ENCODE measurements around the gene PTGR2. TPM values are rescaled to one million over a fixed set of nuclear protein-coding genes. Genes with fewer than 3 reads are reported as not detected.
A peak's percentile ranks its signal among the peaks of the same experiment; 100 is the strongest.
"Not testable (repeated sequence)": the region's sequence is repeated elsewhere in the genome, so short reads cannot be mapped to it uniquely, and the experiment has no call there.

Gene PTGR2
- polyA plus RNA-seq, 4 donors: 23.1 to 34.0 (median 30.2) TPM

DNA sequence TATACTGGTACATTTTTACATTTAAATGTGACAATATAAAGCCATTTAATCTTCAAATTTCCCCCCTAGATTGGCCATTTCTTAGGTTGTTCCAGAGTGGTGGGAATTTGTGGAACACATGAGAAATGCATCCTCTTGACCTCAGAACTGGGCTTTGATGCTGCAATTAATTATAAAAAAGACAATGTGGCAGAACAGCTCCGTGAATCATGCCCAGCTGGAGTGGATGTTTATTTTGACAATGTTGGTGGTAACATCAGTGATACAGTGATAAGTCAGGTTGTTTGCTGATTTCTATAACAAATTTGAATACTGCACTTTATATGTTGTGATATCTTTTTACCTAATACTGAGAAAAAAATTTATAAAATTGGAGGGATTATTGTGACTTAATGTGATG, 27.4 kb downstream of the PTGR2 start:
- DNase-seq (ENCODE audit: low read depth in 4 of 4, low spot score in 3 of 4): no peak

DNA sequence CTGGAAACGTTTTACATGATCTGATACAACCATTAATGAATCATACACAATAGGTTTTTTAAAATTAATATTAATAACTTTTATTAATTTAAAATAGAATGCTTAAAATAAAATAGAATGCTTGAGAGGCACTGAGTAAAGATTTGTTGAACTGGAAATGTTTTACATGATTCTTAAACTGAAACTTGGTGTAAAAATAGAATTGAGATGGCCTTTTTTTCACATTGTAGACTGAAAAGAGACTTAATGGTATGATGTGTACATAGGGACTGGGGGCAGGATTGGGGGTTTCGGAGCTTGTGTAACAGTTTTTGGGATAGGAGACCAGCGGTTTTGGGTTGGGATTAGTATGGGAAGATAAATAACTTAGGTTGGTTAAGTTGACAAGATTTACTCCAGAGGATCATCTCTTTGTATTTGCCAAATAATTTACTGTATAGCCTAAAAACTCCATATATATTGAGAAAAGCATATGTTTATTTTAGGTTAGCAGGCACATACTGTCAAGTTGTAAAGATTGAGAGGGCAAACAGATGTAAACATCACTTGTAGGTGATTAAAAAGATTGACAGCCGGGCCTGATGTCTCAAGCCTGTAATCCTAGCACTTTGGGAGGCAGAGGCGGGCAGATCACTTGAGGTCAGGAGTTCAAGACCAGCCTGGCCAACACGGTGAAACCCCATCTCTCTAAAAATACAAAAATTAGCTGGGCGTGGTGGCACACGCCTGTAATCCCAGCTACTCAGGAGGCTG, 33.0 kb downstream of the PTGR2 start:
- no peak for DNase-seq (ENCODE audit: low read depth in 4 of 4, low spot score in 3 of 4)

DNA sequence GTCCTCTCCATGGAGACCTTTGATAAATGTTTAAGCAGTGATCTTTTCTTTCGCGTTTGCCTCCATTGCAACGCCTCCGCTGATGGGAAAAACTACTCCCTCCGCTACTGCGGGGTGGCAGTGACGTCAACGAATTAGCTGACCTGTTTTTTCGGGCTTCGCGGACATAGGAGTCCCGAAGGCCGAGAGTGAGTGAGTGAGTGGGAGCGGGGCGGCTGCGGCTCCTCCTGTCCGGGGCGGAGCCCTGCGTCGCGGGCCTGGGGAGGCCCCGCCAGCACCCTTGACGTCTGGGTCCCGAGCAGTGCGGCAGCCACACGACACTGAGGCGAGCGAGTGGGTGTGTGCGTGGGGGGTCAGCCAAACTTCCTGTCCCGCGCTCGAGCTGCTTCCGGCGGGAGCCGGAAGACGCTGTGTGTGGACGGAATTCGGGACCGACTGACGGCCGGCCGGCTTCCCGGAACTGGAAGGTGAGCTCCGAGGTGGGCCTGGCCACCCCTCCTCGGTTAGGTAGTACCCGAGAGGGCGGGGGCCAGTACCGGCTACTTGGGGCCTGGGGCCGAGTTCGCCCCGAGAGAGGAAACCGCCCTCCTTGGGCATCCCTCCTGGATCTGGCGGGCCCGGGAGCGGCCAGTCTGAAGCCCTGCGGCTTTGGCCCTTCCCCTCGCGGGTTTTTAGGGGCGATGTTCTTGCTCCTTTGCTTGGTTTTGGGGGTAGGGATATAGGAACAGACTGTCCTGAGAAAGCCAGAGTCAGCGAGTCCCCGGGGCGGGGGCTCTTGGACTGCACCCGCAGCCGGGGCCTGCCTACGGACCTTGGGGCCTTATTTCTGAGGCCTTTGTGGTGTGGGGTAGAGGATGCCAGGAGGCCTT, 35.1 kb downstream of the PTGR2 start, which contains the start of gene ZNF410:
Gene ZNF410, plus strand, starts transcription at position 411 of the 869 bp plus-strand sequence. CDS start 5,317 bp downstream, outside the sequence.
- peak; percentile 86 to 88 (median 87) for DNase-seq (ENCODE audit: low read depth in 4 of 4, low spot score in 3 of 4)

DNA sequence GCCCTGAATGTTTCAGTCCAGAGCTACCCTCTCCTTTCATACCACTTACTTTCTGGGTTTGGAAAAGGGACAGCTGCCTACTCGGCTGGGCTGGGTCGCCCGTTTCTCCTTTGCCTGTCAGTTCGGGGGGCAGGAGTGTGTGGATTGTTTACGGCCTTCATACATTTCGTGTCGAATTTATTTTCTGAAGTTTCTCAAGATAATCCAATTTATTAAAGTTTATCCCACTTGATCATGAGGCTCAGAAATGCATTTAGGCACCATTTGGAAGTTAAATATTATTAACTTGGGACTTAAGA, 35.6 kb downstream of the PTGR2 start:
- DNase-seq (ENCODE audit: low read depth in 4 of 4, low spot score in 3 of 4): peak in 1 of 4 donors; percentile 25

DNA sequence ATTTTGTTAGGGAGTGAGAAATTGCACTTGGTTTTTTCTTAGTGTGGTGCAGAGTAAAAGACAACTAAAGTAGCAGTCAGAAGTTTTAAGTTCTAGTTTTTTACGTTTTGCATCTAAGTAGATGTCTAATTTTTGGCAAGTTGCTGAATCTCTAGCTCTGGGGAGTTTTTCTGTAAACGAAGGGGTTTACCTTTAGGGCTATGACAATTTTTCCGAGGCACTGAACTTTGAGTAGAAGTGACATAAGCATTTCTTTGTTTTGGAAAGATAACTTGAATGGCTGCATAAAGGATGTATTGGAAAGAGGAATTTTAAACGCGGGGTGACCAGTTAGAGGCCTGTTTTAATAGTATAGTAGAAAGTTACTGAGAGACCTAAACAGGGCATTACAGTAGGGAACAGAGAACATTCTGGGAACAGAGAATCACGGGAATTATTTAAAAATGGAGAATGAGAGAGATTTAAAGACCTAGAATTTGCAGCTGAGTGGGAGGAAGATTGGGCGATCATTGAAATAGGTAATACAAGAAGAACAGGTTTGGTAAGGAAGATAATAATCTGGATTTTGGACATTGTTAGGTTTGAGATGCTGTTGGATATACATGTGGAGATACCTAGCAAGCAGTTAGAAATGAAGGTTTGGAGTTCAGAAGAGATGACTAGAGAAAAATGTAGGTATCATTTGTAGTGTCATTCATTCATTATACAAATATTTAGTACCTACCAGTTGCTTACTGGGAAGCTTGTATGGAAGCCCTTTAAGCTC, 36.2 kb downstream of the PTGR2 start:
- DNase-seq (ENCODE audit: low read depth in 4 of 4, low spot score in 3 of 4): no peak

DNA sequence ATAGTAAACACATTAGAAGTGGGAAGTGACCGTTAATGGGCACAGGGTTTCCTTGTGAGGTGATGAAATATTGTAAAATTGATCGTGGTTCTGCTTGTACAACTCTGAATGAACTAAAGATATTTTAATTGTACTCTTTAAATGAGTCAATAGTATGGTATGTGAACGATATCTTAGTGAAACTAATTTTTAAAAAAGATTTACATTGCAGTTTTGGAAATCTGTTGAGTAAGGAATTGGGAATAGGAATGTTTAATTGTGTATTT, 36.8 kb downstream of the PTGR2 start:
- no peak for DNase-seq (ENCODE audit: low read depth in 4 of 4, low spot score in 3 of 4)

DNA sequence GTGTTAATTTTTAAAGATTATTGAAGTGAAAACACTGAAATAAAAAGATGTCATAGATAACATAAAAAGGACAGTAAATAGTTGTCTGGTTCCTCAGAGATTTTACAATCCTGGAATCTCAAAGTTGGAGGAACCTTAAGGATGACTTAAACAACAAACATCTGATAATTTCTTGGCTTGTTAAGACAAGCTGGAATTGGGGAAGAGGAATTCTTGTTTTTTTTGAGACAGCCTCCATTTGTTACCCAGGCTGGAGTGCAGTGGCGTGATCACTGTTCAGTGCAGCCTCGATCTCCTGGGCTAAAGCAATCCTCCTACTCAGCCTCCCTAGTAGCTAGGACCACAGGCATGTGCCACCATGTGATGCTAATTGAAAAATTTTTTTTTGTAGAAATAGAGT, 37.3 kb downstream of the PTGR2 start:
- DNase-seq (ENCODE audit: low read depth in 4 of 4, low spot score in 3 of 4): no peak

DNA sequence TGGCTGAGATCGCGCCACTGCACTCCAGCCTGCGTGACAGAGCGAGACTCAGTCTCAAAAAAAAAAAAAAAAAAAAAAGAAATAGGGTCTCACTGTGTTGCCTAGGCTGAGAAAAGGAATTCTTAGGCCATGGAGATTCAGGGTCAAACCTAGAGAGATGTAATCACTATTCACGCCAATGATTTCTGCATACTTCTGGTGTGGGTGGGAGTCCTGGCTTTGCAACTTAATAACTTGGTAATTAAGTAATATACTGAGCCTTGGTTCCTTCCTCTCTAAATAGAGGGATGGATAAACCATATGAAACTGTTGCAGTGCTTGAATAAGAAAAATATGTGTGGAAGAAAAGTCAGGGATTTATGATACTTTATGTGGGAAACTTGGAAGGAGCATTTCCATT, 37.7 kb downstream of the PTGR2 start:
- DNase-seq (ENCODE audit: low read depth in 4 of 4, low spot score in 3 of 4): no peak

DNA sequence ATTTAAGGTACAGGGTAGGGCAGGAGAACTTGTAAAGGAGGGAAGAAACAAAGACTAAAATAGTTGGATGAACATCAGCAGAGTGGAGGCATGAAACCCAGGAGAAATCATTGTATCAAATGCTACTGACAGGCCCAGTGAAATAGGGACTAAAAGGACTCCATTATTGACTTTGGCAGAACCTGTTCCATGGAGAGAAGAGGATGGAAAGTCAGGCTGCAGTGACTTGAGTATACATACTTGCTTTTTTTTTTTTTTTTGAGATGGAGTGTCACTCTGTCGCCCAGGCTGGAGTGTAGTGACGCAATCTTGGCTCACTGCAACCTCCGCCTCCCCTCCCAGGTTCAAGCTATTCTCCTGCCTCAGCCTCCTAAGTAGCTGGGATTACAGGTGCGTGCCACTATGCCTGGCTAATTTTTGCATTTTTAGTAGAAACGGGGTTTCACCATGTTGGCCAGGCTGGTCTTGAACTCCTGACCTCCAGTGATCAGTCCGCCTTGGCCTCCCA, 42.6 kb downstream of the PTGR2 start:
- not testable (repeated sequence) for DNase-seq (ENCODE audit: low read depth in 4 of 4, low spot score in 3 of 4)

DNA sequence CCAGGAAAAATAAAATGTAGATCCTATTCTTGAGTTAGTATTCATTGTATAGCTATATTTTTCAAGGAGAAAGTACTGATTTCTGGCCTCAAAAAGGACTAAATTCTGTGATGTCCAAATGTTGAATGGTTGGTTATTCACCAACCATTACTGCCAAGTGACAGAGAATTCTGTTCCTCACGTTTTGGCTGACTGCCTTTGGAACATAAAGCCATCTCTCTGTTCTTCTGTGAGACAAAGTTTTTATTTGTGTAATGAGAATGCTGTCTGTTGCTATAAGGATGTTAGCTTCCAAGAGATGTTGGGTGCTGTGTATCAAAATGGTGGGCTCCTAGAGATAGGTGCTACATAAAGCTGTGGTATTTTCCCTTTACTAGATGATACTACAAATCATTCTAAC, 44.3 kb downstream of the PTGR2 start:
- no peak for DNase-seq (ENCODE audit: low read depth in 4 of 4, low spot score in 3 of 4)

DNA sequence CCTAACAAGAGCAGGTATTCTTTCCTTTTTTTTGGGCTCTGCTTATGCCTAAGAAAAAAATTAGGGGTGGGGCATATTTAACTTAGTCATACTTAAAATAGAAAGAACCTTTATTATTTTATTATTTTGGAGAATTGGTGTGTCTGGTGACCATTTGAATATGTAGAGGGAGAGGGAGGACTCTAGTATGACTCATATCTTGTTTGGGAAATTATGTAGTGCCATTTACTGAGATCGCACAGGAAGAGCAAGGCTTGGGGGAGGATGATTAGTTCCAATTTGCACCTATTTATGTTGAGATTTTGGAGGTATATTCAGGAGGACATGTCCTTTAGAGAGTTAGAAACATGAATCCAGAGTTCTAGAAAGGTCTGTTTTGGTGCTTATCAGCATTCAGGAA, 44.9 kb downstream of the PTGR2 start:
- no peak for DNase-seq (ENCODE audit: low read depth in 4 of 4, low spot score in 3 of 4)

DNA sequence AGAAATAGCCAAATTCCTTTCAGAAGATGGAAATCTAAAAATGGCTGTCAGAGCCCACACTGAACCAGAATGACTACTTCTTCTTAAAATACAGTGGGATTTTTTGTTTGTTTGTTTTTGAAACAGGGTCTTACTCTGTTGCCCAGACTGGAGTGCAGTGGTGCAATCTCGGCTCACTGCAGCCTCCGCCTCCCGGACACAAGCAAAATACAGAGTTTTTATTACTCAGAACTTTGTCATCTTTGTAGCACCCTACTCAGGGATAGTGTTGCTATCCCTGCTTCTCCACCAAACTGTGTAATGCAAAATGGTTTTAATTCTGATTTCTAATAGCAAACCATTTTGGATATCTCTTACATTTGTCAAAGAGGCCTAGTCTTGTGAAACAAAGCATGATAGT, 51.4 kb downstream of the PTGR2 start:
- no peak for DNase-seq (ENCODE audit: low read depth in 4 of 4, low spot score in 3 of 4)

DNA sequence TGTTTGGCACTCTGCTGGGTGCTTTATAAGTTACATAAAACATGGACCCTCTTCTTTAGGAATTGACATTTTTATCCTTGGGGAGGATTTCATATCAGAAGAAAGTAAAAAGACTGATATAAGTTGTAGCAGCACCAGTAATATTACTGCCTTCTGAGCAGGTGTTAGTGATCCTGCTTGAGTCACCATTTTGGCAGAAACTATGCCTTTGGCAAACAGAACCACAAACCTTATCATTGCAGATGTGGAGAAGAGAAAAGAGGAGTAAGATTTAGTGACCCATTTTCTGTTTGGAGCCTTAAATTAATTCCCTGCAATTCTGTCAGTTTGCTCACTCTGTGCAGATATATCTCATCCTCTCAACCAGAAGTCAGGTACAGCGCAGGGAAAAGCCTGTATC, 58.0 kb downstream of the PTGR2 start:
- no peak for DNase-seq (ENCODE audit: low read depth in 4 of 4, low spot score in 3 of 4)

DNA sequence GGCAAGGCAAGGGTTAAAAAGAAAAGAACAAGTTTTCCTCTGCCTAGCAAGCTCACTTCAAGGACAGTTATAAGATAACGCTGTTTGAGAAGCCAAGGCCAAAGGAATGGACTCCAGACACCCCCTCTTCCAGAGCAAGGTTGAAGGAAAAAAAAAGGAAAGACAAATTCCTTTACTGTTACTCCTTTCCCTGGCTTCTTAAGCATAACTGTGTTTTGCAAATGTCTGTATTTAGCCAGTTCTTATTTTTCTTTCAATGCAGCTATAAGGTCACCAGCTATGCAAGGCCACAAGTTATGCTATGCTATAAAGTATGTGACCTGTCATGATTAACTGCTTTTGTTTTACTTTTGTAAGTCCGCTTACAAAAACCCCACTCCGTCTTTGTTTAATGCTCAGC, 61.6 kb downstream of the PTGR2 start:
- DNase-seq (ENCODE audit: low read depth in 4 of 4, low spot score in 3 of 4): no peak

DNA sequence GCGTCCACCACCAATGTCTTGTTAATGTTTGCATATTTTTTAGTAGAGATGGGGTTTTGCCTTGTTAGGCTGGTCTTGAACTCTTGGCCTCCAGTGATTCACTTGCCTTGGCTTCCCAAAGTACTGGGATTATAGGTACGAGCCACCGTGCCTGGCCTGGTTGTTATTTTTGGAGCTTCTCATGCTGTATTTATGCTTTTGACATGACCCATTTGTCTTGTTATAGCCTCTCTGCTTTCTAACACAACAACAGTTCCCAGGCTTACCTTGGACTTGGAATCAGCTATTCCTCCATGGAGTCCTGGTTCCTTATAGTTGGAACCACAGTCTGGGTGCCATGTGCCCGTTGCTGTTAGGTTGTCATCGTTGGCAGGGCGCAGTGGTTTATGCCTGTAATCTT, 64.7 kb downstream of the PTGR2 start:
- no peak for DNase-seq (ENCODE audit: low read depth in 4 of 4, low spot score in 3 of 4)

DNA sequence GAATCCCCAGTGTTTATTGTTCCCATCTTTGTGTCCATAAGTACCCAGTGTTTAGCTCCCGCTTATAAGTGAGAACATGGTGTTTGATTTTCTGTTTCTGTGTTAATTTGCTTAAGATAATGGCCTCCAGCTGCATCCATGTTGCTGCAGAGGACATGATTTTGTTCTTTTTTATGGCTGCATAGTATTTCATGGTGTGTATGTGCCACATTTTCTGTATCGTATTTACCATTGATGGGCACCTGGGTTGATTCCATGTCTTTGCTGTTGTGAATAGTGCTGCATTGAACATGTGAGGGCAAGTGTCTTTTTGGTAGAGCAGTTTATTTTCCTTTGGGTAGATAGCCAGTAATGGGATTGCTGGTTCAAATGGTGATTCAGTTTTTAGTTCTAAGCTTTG, 67.8 kb downstream of the PTGR2 start:
- DNase-seq (ENCODE audit: low read depth in 4 of 4, low spot score in 3 of 4): not testable (repeated sequence)

DNA sequence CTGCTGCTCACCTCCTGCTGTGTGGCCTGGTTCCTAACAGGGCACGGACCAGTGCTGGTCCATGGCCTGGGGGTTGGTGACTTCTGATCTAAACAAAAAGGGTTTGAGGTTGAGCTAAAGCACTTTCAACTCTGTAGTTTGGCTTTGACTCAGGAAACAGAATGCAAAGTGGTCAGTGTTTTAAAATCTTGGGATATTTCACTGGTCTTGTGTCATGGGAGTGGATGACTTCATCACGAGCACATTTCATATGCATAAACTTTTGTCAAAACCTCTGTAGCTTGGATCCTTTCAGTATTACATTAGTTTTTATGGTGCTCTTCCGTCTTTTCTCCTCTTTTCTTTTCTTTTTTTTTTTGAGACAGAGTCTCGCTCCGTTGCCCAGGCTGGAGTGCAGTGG, 72.7 kb downstream of the PTGR2 start:
- DNase-seq (ENCODE audit: low read depth in 4 of 4, low spot score in 3 of 4): no peak
